GM19467 (cell line): ENCODE results near the gene PGS1.

ENCODE experiments used
- ATAC-seq: cut with Tn5 transposase; IDR thresholded peaks from one replicate; pipeline ENCODE4 v1.9.1; 2021; ENCODE audit warnings: mild to moderate bottlenecking, moderate library complexity; ENCODE audit not compliant: unreplicated experiment

Gene PGS1

DNA sequence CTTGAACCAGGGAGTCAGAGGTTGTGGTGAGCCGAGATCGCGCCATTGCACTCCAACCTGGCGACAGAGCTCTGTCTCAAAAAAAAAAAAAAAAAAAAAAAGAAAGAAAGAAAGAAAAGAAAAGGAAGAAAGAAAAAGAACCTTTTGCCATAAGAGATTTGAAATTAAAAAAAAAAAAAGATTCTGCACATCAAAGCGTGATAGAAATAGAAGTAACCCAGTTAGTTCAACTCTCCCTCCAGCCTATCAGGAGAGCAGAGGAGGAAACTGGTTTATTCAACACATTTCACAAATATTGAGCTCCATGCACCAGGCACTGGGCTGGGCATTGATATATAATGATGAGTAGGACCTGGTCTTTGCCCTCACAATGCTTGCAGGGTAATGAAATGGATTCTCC lies 16.2 kb upstream of the PGS1 start:
- no peak for ATAC-seq

DNA sequence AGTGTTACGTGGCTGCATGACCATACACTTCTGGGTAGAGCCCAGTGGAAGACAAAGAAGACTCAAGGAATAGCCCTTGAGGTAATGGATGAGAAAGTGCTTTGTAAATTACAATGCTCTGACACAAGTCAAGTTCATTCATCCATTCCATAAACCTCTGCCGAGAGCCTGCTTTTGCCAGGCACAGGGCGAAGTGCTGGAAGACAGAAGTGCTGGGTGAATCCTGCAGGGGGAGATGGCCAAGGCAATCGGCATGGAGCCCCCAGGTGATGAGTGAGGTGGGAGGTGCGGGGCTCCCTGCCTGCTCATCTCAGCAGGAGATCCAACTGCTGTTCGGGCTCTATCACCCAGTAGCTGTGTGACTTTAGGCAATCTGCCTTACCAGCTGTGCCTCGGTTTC lies 15.8 kb upstream of the PGS1 start:
- ATAC-seq, result no peak

DNA sequence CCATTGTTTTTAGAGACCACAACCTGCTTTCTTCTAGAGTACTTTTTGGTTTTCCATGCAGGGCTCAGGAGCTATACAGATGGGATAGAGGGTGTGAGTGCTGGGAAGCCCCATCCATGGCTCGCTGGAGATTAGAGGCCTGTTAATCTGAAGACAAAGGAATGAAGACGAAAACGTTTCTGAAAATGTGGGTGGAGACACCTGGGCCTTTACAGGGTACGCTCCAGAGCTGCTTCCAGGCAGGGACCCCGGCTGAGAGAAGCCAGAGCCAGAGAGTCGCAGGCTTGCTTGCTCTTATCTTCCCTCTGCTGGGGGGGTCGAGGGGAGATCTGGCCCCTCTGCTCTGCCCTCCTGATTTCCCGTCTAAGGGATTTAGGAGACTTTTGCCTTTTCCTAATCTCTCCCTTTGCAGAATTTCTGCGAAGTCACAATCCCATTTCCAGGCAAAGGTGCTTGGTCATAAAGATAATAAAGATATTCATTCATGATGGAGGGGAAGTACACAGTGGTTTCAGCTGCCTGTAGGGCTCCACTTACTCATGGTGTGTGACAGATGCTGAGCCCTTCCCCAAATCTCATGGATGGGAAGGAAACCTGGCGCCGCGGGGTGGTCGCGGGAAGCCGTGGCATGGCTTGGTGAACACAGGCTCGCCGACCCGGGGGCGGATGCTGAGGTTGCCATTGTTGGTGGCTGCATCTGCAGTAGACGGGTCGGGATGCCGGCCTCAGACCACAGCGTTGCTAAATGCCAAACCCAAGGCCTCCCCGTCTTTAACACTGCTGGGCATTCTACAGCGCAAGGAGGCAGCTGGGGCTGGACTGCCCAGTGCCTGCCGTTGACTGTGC lies 13.8 kb upstream of the PGS1 start:
- no peak for ATAC-seq

DNA sequence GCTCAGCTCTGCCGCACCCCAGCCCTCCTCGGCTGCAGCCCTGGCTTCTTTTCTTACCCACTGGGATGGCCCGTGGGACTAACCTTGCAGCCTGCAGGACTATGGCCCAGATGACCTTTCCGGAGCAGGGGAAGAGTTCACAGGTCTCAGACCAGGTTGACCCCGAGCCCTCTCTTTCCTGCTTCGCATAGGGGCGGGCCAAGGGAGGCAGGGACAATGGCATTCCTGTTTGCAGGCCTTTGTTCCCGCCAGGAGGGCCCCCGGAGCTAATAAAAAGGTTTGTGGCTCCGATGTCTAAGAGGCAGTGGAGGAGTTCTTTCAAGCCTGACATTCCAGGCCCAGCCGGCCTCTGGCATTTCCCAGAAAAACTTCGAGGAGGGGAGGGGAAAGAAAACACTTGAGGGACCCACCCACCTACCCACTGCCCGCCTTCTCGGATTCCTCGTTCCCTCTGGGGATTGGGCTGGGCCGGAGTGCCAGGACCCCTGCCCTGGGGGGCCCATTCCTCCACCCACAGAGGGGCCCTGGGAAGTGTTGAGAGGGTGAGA lies 12.8 kb upstream of the PGS1 start:
- no peak for ATAC-seq

DNA sequence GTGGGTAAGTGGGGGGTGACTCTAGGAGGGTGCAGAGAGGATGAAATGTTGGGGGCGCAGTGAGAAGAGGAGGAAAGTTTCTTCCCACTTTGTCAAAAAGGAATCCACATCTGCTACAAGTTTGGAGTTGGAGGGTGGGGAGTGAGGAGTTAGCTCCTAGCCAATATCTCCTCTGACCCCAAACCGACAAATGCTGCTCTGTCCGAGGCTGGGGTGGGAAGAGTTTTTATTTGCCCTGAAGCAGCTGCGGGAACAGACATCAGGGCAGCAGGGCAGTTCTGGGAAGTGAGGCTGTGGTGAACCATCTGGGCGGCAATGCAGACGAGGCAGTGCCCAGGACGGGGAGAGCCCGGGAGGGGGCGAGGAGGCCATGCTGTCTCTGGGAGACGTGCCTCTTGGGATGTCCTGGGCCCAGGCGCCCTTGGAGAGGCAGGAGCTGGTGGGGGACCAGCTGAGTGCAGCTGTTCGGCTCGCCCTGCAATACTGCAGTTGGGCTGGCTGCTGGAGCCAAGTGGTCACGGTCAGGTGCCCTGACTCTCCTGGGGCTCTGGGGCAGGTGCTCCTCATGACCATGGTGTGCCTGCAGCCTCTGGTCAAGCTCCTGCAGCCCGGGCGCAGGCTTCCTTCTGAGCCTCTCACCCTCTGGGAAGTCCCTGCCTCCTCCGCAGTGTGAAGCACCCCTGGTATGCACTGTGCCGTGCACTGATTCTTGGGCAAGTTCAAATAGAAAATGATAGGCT lies 12.2 kb upstream of the PGS1 start:
- ATAC-seq, result no peak

DNA sequence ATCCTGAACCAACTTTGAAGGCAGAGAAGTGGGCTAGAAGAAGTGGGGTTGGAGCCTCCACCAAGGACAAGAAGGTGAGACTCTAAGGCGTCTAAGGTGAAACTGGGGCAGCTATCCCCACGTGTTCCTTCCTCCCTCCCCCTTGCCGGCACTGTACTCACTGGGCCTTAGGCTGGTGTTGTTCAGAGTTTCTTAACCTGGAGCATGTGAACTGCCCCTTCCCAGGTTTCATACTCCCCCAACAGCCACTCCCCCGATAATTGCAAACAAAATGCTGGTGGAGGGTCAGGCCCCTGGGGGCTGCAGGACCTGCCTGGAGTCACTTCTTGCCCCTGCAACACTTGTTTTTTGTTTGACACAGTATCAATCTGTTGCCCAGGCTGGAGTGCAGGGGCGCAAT lies 11.3 kb upstream of the PGS1 start:
- ATAC-seq, result no peak

DNA sequence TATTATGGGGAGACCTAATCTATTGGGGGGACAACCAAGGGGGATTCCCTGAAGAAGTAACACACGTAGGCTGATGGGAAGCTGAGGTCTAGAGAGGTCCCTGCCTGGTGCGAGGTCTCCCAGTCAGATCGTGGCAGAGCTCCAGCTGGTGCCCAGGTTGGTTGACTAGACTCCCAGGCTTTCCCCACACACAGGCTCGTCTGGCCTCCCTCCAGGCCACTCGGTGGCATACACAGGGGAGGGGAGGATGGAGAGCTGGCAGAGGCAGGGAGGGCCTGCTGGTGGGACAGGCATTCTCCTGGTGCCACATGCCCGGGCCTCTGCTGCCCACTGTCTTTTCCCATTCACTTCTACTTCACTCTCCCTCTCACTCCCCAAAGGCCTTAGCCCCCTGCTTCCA lies 10.1 kb upstream of the PGS1 start:
- ATAC-seq, result no peak

DNA sequence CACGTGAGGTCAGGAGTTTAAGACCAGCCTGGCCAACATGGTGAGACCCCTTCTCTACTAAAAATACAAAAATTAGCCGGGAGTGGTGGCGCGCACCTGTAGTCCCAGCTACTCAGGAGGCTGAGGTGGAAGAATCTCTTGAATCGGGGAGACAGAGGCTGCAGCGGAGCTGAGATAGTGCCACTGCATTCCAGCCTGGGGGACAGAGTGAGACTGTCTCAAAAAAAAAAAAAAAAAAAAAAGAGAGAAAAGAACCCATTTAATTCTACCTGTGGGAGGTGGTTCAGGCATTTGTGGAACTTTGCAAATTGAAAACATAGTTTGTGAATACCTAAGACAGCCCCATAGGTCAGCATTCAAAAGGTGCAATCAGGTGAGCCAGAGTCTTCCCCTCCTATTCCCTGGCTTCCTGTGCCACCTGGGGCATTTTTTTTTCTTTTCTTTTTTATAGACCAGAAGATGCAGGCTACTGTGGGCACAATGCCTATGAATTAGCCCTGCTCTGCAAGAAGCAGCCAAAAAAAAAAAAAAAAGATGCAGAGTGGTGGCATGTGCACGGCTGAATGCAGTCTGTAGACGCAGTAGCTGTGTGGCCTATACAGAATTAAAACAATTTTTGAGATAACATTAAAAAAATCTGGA lies 9.5 kb upstream of the PGS1 start:
- ATAC-seq, result no peak

DNA sequence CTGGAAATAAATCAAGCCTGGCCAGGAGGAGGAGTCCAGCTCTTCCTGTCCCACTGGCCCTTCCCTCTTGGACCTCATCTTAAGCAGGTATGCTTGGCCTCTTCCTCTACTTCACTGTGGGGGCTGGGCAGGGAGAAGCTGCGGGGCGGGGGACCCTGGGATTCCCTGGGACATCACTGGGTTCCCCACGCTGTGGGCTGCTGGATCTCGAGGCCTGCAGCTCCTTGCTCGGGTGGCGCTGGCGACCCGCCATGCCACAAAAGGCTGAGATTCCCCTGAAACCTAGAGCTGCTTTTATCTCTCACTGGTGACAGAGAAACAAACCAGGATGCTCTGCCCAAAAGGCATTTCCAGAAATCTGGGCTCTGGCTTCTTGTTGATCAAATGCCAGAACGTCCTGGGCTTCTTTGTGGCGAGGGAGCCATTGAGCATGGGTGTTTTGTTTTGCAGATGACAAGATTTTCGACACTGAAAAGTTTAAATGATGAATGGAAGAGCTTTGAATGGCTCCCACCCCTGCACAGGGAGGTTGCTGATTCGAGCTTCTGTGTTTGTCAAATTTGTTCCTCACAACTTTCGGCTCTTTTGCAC lies 8.6 kb upstream of the PGS1 start:
- ATAC-seq, result no peak

DNA sequence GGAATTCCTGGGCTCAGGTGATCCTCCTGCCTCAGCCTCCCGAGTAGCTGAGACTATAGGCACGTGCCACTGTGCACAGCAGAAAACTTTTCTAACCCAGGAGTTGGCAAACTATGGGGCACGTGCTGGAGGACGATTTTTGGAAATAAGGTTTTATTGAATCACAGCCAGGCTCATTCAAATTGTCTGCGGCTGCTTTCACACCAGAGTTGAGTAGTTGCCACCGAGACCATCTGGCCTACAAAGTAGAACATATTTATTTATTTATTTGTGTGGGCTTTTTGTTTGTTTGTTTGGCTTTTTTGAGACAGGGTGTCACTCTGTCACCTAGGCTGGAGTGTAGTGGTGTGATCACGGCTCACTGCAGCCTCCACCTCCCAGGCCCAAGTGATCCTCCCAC lies 7.4 kb upstream of the PGS1 start:
- ATAC-seq, result no peak

DNA sequence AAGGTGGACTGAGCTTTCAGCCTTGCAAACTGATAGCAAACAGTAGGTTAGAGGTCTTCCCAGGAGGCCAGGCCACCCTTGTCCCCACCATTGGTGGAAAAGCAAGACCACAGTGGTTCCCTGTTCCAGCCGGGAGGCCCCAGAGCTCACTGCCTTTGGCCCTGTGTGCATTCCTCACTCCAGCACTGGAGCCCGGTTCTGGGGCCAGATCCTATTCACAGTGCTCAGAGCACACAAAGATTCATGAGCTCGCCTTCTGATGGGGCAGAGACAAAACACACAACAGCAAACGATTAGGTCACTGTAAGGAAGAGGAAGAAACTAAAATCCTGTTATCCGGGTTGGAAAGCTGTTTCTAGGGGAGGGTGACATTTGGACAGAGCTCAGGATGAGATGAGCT lies 5.6 kb upstream of the PGS1 start:
- ATAC-seq, result no peak

DNA sequence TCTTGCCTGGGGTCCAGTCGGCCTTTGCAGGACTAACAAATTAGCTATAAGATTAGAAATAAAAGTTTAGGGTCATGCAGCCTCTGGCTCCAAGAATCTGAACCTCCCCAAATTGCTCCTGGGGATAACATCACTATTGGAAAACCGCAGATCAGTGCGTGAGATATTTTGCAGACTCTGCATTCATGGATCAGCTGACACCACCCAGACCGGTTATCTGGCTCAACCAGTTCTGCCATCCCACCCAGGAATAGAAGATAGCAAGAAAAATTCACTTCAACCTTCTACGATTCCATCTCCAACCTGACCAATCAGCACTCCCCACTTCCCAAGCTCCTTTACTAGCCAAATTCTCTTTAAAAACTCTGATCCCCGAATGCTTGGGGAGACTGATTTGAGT lies 4.3 kb upstream of the PGS1 start:
- ATAC-seq, result no peak

DNA sequence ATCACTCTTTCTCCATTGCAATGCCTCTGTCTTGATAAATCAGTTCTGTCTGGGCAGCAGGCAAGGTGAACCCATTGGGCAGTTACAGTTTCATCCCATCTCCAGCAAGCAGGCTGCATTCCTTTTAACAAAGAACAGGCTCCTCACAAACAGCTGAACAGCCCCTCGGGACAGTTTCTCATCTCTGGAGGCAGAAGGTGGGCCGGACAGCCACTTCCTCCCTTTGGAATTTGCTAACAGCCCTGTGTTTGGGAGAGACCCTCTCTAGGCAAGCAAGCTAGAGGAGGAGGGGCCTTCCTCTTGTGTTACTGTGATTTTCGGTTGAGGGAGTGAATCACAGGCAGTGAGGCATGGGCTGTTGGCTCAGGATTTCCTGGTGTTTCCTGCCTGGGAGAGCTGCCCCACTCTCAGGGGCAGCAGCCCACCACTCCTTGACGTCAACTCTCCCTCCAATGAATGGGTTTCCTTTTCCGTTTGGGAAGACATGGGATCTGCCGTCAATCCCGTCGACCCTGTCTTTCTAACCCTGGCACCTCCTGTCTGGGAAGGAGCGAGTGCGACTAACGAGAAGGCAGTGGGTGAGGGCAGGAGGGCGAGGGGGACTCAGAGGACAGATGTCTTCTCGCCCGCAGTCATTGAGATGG lies 3.7 kb upstream of the PGS1 start:
- ATAC-seq, result no peak

DNA sequence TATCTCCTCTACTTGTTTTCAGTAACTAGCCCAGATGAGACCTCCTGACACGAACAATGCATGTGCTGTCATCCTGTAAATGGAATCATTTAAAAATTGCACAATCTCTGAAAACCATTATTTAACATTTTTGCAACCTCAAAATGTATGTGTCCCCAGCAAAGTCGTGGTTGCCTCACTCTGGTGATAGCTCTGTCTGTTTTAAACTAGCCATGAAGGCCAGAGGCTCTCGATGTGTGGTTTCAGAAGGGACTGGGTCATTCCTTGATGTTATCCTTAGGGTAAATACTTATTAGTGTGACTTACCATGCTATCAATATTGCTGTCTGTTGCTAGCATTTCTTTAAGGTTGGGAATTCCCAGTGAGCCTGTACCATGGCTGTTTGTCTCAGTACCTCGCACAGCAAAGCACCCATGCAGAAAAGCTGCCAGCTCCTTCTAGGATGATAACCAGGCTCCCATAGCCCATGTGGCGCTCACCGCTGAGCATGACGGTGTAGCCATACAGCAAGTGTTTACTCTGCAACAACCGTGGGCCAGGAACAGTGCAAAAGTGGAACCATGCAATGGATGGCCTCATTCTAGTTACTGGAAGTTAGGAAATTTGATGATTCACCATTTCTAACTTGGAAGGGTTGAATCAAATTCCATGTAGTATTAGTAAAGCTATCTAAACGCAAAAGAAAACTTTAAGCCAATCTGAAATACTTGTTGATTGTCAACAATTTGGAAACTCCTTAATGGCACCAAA lies 2.9 kb upstream of the PGS1 start:
- no peak for ATAC-seq

DNA sequence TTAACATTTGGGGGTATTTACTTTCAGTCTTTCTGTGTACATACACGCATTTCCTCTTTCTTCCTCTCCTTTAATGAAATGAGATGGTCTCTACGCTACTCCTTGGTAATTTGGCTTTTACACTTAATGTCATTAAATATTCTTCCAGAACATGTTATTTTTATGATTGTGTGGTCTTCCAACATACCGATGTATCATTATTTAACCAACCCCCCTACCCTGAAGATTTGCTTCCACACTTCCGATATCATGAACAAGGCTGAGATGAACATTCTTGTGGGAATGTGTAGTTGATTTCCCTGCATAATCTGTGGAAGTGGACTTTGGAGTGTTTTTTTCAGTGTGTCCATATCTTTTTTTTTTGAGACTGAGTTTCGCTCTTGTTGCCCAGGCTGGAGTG lies 2.3 kb upstream of the PGS1 start:
- no peak for ATAC-seq

DNA sequence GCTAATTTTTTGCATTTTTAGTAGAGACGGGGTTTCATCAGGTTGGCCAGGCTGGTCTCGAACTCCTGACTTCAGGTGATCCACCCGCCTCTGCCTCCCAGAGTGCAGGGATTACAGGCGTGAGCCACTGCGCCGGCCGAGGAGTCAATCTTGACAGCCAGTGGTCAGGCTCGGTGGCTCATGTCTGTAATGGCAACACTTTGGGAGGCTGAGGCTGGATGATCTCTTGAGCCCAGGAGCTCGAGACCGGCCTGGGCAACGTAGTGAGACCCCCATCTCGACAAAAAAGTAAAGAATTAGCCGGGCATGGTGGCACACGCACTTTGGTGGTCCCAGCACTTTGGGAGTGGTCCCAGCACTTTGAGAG lies 608 bp upstream of the PGS1 start:
- no peak for ATAC-seq

DNA sequence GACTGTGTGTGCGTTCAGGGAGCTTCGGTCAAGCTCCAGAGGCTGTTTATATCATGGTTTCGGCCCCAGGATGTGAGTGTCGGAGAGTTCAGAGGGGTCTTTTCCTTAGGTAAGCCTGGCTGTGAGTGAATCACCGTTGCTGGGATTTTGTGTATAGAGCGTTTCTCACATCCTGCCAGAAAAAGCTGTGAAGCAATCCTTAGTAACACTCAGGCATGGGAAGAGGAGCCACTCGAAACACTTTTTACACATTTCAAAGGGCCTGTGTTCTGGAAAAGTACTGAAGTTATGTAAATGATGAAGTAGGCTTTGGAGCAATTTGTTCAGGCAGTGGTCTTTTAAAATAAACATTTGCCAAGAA lies 662 bp downstream of the PGS1 start:
- ATAC-seq, result no peak

DNA sequence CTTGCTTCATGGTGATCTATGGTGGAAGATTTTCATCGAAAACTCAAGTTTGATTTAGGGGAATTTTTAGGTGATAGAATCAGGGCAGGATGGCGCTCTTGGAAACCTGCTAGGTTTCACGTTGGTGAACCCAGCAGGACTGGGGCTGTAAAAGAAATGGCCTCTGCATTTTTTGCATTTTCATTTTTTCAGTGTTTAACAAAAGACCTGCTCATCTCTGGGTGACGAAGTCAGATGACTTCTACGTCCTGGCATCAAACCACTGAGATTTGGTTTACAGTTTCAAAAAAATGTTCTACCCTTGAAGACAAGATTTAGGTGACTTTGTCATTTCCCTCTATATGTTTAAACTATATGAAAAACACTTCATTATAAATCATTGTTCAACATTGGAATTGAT lies 1.9 kb downstream of the PGS1 start:
- ATAC-seq, result no peak

DNA sequence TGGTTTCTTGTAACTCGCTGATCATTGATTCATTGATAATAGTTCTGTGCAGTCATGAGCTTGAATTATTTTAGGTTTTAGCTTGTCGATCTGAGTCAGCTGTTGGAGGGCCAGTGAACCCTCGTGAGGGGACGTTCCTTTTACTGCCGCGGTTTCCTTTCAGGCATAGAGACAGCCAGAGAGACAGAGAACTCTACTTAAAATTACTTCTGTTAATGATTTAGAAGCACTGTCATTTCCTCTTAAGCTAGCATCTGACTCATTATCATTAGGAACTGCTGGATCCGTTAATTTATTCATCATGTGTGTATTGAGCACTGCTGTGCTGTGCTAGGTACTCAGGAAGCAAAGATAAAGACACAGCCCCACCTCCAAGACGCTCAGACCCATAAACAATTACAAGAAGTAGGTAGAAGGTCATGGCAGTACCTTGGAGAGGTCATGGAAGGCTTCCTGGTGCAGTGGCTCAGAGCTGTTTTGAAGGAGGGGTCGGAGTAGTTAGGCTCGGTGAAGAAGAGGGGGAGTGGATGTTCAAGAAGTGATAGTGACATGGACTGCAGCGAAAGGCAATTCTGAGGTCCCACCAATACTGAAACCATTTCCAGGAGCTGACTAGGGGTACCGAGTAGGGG lies 3.3 kb downstream of the PGS1 start:
- ATAC-seq, result no peak
